DND-41 (cell line): ENCODE data around the gene GBP1.

Experiments
- CTCF ChIP-seq: IDR thresholded peaks from 2 replicates; pipeline ENCODE4 v1.5.1; 2012; ENCODE audit warnings: borderline replicate concordance, low read length, moderate library complexity, mild to moderate bottlenecking; ENCODE audit not compliant: poor library complexity, severe bottlenecking; ENCODE audit errors: extremely low read depth
- EZH2 ChIP-seq: IDR thresholded peaks from 3 replicates; pipeline ENCODE4 v1.6.1; 2012; ENCODE audit warnings: borderline replicate concordance, low read depth, mild to moderate bottlenecking, moderate library complexity, low read length, inconsistent platforms; ENCODE audit not compliant: severe bottlenecking

DNA sequence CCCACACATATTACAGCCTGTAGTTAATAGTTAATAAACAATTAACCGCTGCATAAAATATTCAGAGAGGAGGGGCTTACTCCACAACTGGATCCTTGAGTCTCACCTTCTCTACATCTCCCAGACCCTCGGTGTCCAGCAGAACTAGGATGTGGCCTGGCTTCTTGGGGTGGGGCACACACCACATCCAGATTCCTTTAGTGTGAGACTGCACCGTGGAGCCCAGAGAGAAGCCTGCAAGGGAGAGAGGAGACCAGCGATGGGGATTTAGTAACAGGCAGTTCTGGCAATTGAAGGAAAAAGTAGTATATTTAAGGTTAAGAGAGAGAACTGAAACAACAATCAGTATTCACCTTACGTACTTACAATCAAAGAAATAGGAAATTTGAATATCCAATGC, 4.9 kb downstream of the GBP1 start:
- TF ChIP-seq CTCF (no peak), EZH2 (no peak)
